Articular chondrocyte of knee joint (primary cell): Measurements from ENCODE around the gene NUP43. TPM values are rescaled to one million over a fixed set of nuclear protein-coding genes. Genes with fewer than 3 reads are reported as not detected.

Experiments used
- total RNA-seq: library from RNA; depleted of rRNA; stranded (reverse); fragments of >200 nt; gene quantifications from 2 replicates; pipeline ENCODE4 v1.2.3, GENCODE V29; 2012

Gene NUP43
- total RNA-seq: 29.7 and 31.0 TPM in 2 replicates

GRCh38 chr6:149746147-149746946 is at the start of gene NUP43:
TSS of gene NUP43 (minus strand) at chr6:149746529. CDS start at chr6:149746495, 34 bp downstream.

GRCh38 chr6:149749594-149750135 is 3.3 kb upstream of the NUP43 start, which contains the start of gene PCMT1:
TSS of gene PCMT1 (plus strand) at chr6:149749741. CDS start at chr6:149749902, 161 bp downstream.

GRCh38 chr6:149717588-149718458 is 28.5 kb downstream of the NUP43 start, which contains the start of gene LATS1:
TSS of gene LATS1 (minus strand) at chr6:149718101. CDS start at chr6:149702126, 15,975 bp downstream.

Other genes with a start within 250 kb of the NUP43 start
- 43.1 and 50.8 TPM in 2 replicates for gene PPIL4, start 200.5 kb downstream of the NUP43 start, total RNA-seq
- 92.1 and 104 TPM in 2 replicates for gene GINM1, start 180.2 kb downstream of the NUP43 start, total RNA-seq
- gene KATNA1, start 97.8 kb downstream of the NUP43 start, total RNA-seq: 33.6 and 35.8 TPM in 2 replicates
- gene LATS1, start 28.4 kb downstream of the NUP43 start, total RNA-seq: 29.7 and 30.8 TPM in 2 replicates
- gene PCMT1, start 3.2 kb upstream of the NUP43 start, total RNA-seq: 128 and 141 TPM in 2 replicates
- gene LRP11, start 117.8 kb upstream of the NUP43 start, total RNA-seq: 78.3 and 95.0 TPM in 2 replicates
- 0.39 and 8.2 TPM in 2 replicates for gene RAET1E, start 151.6 kb upstream of the NUP43 start, total RNA-seq
- 4.4 and 9.4 TPM in 2 replicates for gene RAET1G, start 176.6 kb upstream of the NUP43 start, total RNA-seq
- 4.2 and 5.1 TPM in 2 replicates for gene ULBP2, start 195.5 kb upstream of the NUP43 start, total RNA-seq
- gene ULBP1, start 217.4 kb upstream of the NUP43 start, total RNA-seq: 0.52 and 0.65 TPM in 2 replicates